Measurements from ENCODE around the gene NFKB2.

The NFKB2 gene

GRCh38 chr10:102379383-102379782 lies 16.1 kb upstream of the NFKB2 start:
- intact Hi-C loops (cut with DNase I; ENCODE audit: low total_unique reads), result no loop called here
- Histone ChIP-seq H3K4me3 (no peak overlapping the region), H3K36me3 (peaks cover 69 to 92% (median 83%) of the 10 kb centered on the region in 3 donors), H3K27ac (no peak overlapping the region), H3K4me1 (no peaks in the 10 kb centered on the region), H3K9me3 (no peaks in the 10 kb centered on the region), H3K27me3 (no peaks in the 10 kb centered on the region)
- no peak for TF ChIP-seq CTCF (IDR thresholded peaks at IDR 0.05)
- DNase-seq, result no peak

DNA sequence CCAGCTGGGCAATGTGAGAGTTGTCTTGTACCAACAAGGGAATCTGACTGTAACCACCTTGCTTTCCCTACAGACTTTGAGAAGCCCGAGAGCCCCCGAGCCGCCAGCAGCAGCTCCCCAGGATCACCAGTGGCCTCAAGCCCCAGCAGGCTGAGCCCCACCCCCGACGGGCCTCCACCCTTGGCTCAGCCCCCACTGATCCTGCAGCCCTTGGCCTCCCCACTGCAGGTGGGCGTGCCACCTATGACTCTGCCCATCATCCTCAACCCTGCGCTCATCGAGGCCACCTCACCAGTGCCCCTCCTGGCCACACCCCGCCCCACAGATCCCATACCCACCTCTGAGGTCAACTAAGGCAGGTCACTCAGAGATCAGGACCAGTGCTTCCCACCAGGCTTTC lies 13.5 kb upstream of the NFKB2 start:
- Histone ChIP-seq H3K4me3 (no peak overlapping the region), H3K4me1 (peaks cover 0 to 11% (median 4%) of the 10 kb centered on the region in 4 donors), H3K36me3 (peaks cover 45 to 66% (median 58%) of the 10 kb centered on the region in 3 donors), H3K9me3 (no peaks in the 10 kb centered on the region), H3K27ac (no peak overlapping the region), H3K27me3 (no peaks in the 10 kb centered on the region)
- no peak for DNase-seq
- intact Hi-C loops (cut with DNase I; ENCODE audit: low total_unique reads), result no loop called here
- TF ChIP-seq CTCF (IDR thresholded peaks at IDR 0.05), result no peak

DNA sequence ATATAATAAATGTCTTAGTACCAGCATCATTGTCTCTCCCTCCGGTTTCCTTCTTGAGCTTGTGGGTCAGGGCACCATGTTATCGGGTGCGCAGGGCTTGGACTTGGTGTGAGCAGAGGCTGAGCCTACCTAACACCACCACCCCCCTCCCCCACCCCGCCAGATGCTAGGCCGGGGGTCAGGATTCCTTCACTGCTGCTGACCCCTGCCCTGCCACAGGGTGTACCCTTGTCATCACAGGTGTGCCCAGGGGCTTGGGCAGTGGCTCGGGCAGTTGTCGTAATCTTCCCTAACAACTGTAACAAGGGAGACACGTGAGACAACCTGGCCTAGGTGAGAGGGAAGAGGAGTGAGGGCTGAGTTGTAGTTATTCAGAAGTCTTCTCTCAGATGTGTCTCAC lies 12.6 kb upstream of the NFKB2 start:
- no peak for DNase-seq
- Histone ChIP-seq H3K27me3 (no peaks in the 10 kb centered on the region), H3K36me3 (peaks cover 41 to 57% (median 52%) of the 10 kb centered on the region in 3 donors), H3K4me1 (peaks cover 0 to 11% (median 4%) of the 10 kb centered on the region in 4 donors), H3K4me3 (no peak overlapping the region), H3K27ac (no peak overlapping the region), H3K9me3 (no peaks in the 10 kb centered on the region)
- intact Hi-C loops (cut with DNase I; ENCODE audit: low total_unique reads), result no loop called here
- TF ChIP-seq CTCF (IDR thresholded peaks at IDR 0.05), result no peak

DNA sequence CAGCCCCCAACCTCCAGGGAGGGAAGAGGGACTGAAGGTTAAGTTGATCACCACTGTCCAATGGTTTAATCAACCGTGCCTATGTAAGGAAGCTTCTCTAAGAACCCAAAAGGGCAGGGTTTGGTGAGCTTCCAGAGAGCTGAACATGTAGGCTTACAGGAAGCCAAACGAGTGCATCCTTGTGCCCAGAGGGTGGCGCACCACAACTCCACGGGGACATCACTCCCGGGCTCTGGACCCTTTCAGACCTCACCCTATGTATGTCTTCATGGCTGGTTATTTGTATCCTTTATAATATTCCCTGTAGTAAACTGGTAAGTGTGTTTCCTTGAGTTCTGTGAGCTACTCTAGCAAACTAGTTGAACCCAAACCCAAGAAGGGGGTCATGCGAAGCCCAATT lies 11.5 kb upstream of the NFKB2 start:
- no peak overlapping the region for H3K27ac ChIP-seq

DNA sequence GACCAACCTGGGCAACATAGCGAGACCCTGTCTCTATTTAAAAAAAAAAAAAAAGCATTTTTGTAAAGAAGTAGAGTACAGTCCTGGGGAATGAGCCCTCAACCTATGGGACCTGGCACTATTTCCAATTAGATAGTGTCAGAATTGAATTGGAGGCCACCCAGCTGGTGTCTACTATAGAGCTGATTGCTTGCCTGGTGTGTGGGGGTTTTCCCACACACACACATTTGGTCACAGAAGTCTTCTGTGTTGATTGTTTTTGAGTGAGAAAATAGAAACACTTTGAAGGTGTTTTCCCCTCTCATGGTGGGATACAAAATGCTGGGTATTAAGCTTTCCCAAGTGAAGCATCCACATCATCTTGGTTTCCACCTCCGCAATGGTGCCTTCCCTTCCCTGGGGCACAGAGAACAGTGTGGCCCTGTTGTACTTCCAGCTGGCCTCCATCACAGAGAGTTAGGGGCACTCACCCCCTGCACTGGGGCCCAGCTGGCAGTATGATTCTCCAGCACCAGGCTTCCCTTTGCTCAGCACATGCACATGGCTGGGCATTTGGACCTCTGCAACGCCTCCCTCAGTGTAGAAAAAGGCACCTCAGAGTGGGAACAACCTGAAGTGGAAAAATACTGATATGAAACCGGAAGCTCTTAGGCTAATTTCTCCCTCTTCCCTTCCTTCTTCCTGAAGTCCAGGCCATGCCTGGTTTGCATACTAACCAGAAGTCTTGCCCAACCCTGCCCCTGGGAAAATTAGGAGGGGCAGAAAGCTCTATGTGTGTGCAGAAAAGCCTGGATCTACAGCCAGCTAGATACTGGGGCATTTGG lies 10.7 kb upstream of the NFKB2 start:
- intact Hi-C loops (cut with DNase I; ENCODE audit: low total_unique reads), result no loop called here
- Histone ChIP-seq H3K27ac (no peak overlapping the region), H3K4me3 (no peak overlapping the region), H3K27me3 (no peaks in the 10 kb centered on the region), H3K4me1 (peaks cover 0 to 11% (median 4%) of the 10 kb centered on the region in 4 donors), H3K9me3 (no peaks in the 10 kb centered on the region), H3K36me3 (peaks cover 23 to 38% (median 32%) of the 10 kb centered on the region in 3 donors)
- peak in 1 of 2 donors; percentile 61 for DNase-seq
- no peak for TF ChIP-seq CTCF (IDR thresholded peaks at IDR 0.05)

More for the DNA sequence above, 11.5 kb upstream of the NFKB2 start:
- Histone ChIP-seq H3K9me3 (no peaks in the 10 kb centered on the region), H3K36me3 (peaks cover 30 to 45% (median 40%) of the 10 kb centered on the region in 3 donors), H3K27me3 (no peaks in the 10 kb centered on the region), H3K4me1 (peaks cover 0 to 11% (median 4%) of the 10 kb centered on the region in 4 donors), H3K4me3 (no peak overlapping the region)
- no peak for DNase-seq
- no peak for TF ChIP-seq CTCF (IDR thresholded peaks at IDR 0.05)
- intact Hi-C loops (cut with DNase I; ENCODE audit: low total_unique reads), result no loop called here

All from tibial artery (tissue), 4 donors.